NCI-H510A (cell line): Measurements from ENCODE around the gene NDUFC1.
"Not testable (repeated sequence)": the region's sequence is repeated elsewhere in the genome, so short reads cannot be mapped to it uniquely, and the experiment has no call there.

Experiments used
- DNase-seq: peaks from one replicate; lab custom pipeline; 2025; lab: John Stamatoyannopoulos, UW

Gene NDUFC1

DNA sequence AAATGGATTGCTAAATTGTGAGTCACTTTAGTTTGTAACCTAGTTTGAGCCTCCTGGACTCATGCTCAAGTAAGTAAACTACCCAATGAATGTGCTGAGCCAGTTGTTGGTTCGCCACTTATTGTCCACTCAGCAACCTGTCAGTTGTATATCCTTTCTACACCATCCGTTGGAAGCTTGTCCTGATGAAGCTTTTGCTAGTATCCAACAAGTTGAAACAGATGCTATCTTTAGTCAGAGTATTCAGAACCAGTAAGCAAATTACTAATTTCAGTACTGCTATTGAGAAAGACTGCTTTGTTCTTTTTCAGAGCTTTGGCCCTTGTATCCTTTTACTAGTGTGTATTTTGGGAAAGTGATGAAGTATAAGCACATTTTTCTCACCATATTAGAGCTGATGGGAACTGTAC lies 5.3 kb downstream of the NDUFC1 start:
- no peak for DNase-seq

- no peak for DNase-seq
These were observed 6.4 kb downstream of the NDUFC1 start for GRCh38 chr4:139295942-139296299.

DNA sequence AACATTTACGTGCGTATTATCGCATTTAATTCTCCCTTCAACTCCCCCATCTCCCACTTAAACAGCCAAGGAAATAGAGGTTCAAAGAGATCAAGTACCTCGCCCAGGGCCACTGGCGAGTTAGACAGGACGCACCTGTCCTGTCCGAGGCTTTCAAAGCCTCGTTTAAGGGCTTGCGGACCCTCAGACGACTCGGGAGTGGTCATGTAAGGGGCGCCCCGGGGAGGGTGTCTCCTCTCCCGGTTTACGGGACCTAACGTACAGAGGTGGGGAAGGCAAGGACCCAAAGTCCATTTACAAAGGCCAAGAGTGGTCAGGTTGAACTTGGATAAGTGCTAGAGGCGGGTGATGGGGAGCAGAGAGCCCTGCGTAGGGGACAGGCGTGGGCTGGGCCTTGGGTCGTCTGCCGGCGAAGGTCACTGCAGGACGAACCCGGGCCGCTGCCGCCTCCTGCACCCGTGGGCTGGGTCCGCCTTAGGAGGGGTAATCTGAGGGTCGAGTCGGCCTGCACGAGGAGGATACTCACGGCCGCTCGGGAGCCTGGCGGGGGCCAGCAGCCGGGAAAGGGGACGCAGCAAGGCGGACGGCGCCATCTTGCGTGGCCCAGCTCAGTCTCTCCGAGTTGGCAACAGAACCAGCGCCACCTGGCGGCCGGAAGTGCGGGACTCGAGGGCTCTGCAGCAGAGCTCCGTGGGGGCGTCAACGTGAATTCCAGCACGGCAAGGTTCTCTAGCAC lies 6.9 kb downstream of the NDUFC1 start:
- DNase-seq, result peak; percentile 71

DNA sequence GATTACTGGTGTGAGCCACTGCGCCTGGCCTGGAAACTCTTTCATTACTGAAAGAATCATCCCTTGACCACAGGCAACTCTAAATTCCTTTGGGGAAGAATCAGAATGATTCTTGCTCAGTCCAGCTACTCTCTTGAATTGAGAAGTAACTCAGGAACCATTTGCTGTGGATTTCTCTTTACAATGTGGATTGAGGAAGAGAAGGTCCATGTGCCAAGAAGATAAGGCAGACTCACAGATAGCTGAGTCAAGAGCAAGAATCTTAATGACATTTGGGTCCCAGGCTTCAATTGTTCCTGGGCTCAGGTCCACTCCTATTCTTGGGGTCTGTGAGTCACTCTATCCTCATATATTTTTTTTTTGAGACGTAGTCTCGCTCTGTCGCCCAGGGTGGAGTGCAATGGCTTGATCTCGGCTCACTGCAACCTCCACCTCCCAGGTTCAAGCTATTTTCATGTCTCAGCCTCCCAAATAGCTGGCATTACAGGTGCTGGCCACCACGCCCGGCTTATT lies 16.0 kb downstream of the NDUFC1 start:
- DNase-seq, result no peak

DNA sequence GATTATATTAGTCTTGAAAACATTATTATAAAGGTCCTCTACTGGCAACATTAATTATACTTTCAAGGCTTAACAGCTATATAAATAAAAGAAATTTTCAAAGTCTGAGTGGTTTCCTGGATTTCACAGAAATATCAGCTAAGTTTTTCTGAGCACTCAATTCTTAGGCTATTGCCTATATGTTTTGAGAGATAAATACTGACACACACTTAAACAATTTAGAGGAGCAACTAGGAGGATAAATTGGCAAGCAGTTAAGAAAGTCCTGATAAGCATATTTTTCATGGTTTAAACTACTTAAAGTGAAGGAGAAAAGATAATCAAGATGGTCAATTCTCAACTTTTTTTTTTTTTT lies 19.6 kb downstream of the NDUFC1 start:
- DNase-seq, result no peak

DNA sequence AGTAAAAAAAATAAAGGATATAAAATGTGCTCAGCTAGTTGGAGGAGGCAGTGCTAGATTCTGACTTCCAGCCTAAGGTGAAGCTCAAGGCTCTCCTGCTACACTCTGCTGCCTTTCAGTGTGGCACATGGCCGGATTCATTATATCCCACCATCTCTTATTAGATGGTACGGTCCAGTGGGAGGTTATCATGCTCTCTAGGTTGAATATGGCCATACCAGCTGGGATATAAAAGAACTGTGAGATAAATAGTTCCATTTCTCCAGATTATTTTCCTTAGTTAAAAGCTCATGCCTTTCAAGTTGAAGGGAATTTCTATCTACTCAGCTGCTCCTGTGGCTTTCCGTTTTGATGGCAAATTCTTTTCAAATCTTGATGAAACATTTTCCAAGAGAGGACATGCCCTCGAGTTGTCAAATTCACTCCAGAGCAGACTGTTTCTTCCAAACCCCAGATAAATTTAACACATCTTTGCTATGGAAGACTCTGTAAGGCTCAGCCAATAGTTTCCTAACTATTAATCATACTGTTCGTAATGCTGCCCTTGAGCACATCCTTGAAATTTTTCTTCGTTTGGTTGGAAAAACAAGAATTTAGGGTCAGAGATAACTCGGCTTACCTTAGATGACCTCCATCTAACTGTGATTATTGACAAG lies 20.1 kb downstream of the NDUFC1 start:
- no peak for DNase-seq

DNA sequence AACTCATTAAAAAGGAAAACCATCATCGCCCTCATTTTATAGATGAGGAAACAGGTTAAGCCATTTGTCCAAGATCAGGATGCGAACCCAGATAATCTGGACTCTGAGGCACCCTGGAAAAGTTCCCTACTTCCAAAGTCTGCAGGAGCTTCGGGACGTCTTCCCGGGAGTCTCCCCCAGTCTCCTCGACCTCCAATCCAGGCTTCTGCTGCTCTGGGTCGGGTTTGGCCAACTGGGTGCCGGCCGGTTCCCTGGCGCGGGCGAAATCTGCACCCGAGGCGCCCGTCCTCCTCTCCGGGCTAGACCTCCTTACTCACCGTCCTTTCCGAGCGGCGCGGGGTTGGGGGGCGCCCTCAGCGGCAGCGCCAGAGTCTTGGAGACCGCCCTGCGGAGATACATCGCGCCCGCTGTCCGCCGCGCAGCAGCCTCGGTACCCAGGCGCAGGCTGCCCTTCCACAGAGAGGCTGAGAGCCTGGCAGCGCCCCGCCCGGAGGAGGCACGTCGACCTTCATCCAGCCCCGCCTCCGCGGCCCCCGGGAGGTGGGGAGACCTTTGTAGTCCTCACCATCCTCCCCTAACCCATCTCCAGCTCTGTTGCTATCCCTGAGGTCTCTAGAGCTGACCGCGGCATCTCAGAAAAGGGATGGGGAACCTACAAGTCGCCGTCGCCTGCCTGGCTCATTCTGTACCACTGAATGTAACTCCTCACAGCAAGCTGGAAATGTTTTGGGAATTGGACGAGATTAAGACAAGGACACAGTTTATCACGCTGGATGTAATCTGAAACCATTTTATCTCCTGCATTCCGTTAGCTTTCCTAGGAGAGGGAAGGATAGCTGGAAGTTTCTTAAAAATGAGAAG lies 22.3 kb downstream of the NDUFC1 start, which contains the start of gene MGARP:
Gene MGARP, minus strand, starts transcription at position 466 of the 861 bp plus-strand sequence. Its CDS starts 67 bp downstream, at position 399.
- DNase-seq, result peak; percentile 2

GRCh38 chr4:139278912-139279759 lies 23.1 kb downstream of the NDUFC1 start:
- DNase-seq, result no peak

DNA sequence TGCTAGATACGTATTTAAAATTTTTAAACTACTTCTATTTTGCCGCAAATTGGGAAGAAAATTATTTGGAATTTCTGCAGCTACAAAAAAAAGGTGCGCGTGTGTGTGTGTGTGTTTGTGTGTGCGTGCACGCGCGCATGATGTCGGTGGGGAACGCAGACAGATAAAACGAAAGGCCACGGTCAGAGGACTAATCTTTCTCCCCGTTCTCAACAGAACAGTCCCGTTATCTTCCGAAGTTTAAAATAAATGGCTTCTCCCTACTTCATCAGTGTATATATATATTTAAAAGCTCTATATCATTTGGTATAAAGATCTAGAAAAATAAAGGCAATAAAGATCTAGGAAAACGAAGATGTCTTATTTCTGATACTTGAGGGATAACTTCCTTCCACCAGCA lies 23.8 kb downstream of the NDUFC1 start:
- DNase-seq, result no peak

- DNase-seq, result no peak
These were observed 27.0 kb downstream of the NDUFC1 start for GRCh38 chr4:139275281-139275735.

GRCh38 chr4:139274790-139275189 lies 27.5 kb downstream of the NDUFC1 start:
- DNase-seq, result no peak

- DNase-seq, result no peak
These were observed 28.4 kb downstream of the NDUFC1 start for GRCh38 chr4:139273835-139274234.

GRCh38 chr4:139267301-139267700 lies 35.0 kb downstream of the NDUFC1 start:
- no peak for DNase-seq

DNA sequence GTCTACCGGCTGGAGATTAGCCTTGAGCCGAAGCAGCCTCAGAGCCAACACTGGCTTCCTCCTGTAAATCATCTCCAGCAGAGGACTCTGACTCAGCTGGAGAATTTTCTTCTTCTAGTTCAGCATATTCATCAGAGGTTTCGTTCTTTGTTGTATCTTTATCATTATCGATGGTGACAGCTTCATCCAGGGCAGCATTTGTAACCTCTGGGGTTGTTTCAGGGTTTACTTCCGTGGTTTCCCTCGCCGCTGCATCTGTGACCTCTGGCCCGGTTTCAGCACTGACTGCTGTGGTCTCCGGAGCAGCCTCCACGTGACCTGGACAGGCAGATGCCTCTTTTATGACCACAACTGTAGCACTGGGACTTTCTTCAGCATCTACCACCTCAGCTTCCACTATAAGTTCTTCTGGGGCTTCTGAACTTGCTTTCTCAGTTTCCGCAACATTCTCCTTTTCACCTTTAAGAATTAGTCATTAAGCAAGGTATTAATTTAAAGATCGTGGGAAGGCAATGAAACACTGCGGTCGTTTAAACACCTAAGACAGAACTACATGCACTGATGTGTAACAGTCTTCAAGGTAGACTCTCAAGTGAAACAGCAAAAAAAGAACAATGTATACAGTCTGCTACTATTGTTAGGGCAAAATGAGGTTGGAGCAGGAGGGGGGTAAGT lies 35.6 kb downstream of the NDUFC1 start:
- peak; percentile 1 for DNase-seq

GRCh38 chr4:139266208-139266582 lies 36.1 kb downstream of the NDUFC1 start:
- DNase-seq, result no peak

GRCh38 chr4:139265654-139266053 lies 36.6 kb downstream of the NDUFC1 start:
- DNase-seq, result no peak

DNA sequence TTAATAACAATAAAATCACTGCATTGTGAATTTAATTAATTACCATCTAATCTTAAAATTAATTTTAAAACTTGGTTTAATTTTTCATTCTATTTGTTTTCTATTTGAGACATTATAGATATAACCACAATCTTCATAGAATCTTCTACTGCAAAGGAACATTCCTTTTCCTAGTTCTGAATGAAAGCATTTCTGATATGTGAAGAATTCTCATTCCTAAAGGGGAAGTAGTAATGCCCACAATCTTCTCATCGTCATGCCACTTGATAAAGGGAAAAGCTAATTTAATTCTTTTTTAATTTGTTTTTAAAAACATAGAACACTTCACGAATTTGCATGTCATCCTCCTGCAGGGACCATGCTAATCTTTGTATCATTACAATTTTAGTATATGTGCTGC lies 45.9 kb downstream of the NDUFC1 start:
- no peak for DNase-seq

GRCh38 chr4:139255581-139255980 lies 46.7 kb downstream of the NDUFC1 start:
- DNase-seq, result not testable (repeated sequence)

- no peak for DNase-seq
These were observed 48.6 kb downstream of the NDUFC1 start for GRCh38 chr4:139253713-139254112.

DNA sequence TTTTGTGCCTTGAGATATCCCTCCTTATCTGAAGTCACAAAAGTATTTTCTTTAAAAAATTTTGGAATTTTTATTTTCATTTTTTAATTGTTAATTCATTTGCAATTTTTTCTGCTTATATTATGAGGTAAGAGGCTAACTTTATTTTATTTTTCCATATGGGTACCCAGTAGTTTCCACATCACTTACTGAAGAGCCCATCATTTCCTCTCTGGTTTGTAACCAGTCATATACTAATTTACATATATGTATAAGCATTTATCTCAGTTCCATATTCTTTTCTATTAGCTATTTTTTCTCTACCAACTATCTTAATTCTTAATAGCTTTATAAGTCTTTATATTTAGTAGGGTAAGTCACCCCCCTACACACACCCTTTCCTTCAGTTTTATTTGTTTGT lies 49.2 kb downstream of the NDUFC1 start:
- no peak for DNase-seq

DNA sequence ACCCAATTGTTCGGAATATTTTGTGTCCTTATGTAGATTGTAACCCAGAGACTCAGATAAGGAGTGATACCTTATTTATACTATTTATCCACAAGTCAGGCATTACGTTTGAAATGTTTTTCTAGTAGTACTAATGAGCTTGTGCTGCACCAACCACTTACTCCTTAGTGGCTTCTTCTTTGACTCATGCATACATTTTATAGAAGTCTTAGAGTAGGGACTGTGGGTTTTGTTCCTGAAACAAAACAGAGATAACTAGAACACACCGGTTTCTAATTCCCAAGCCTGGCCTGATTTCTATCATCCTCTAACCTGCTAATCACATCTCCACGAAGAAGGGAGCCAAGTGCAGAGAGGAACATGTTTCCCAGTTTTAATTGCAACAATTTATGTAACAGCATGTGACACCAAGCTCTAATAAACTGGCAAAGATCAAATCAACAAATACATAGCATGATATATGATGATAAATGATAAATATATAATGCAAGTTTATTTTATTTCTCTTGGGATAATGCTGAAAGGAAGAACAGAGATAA lies 54.5 kb downstream of the NDUFC1 start:
- no peak for DNase-seq
